Effector CD8-positive, alpha-beta T cell (primary cell): ENCODE measurements around the gene AFAP1L2.

Experiments
- DNase-seq: peaks from one replicate; lab custom pipeline; 2025; lab: John Stamatoyannopoulos, UW

AFAP1L2 gene

GRCh38 chr10:114310346-114310745, 94.0 kb downstream of the AFAP1L2 start:
- no peak for DNase-seq

- DNase-seq = no peak
Measured at GRCh38 chr10:114309364-114309651, 95.0 kb downstream of the AFAP1L2 start.

GRCh38 chr10:114308531-114309363, 95.6 kb downstream of the AFAP1L2 start:
- no peak for DNase-seq

- no peak for DNase-seq
Measured at GRCh38 chr10:114307731-114308130, 96.6 kb downstream of the AFAP1L2 start.

- DNase-seq = no peak
Measured at GRCh38 chr10:114306116-114306973, 98.0 kb downstream of the AFAP1L2 start.

- no peak for DNase-seq
Measured at GRCh38 chr10:114305521-114305925, 98.8 kb downstream of the AFAP1L2 start.

GRCh38 chr10:114304571-114305421, 99.5 kb downstream of the AFAP1L2 start:
- peak; percentile 63 for DNase-seq

GRCh38 chr10:114304017-114304570, 100.2 kb downstream of the AFAP1L2 start:
- DNase-seq = peak; percentile 39

GRCh38 chr10:114303556-114303955, 100.7 kb downstream of the AFAP1L2 start:
- DNase-seq = no peak

- DNase-seq = no peak
Measured at GRCh38 chr10:114301951-114302710, 102.2 kb downstream of the AFAP1L2 start.

- no peak for DNase-seq
Measured at GRCh38 chr10:114301177-114301576, 103.1 kb downstream of the AFAP1L2 start.

GRCh38 chr10:114300036-114300645, 104.2 kb downstream of the AFAP1L2 start:
- DNase-seq = no peak

- no peak for DNase-seq
Measured at GRCh38 chr10:114297136-114297705, 107.1 kb downstream of the AFAP1L2 start.

GRCh38 chr10:114295393-114295792, 108.9 kb downstream of the AFAP1L2 start:
- no peak for DNase-seq

- DNase-seq = no peak
Measured at GRCh38 chr10:114294549-114294948, 109.8 kb downstream of the AFAP1L2 start.

GRCh38 chr10:114293075-114293474, 111.2 kb downstream of the AFAP1L2 start:
- no peak for DNase-seq

GRCh38 chr10:114291516-114291915, 112.8 kb downstream of the AFAP1L2 start:
- no peak for DNase-seq

GRCh38 chr10:114291076-114291475, 113.2 kb downstream of the AFAP1L2 start:
- DNase-seq = no peak

GRCh38 chr10:114290038-114290437, 114.3 kb downstream of the AFAP1L2 start:
- DNase-seq = no peak

- no peak for DNase-seq
Measured at GRCh38 chr10:114289096-114289436, 115.2 kb downstream of the AFAP1L2 start.
